Psoas muscle (tissue), 7 donors: ENCODE data around the gene MB. TPM values are rescaled to one million over a fixed set of nuclear protein-coding genes. Genes with fewer than 3 reads are reported as not detected.

ENCODE experiments used
- polyA plus RNA-seq, 3 donors: library from polyadenylated mRNA; stranded (reverse); fragments of 200-250 nt; gene quantifications; one replicate each; pipeline ENCODE4 v1.2.3, GENCODE V29; 2013
- total RNA-seq, 4 donors: library from RNA; stranded (reverse); fragmentation: NEBNext Ultra II Directional in 2 of 4; extraction: Animal tissue kit (Norgen Biotek cat#: 25700) in 2 of 4; gene quantifications; one replicate each; pipeline versions ENCODE4 v1.2.1 to v1.2.4, GENCODE V29; 2021 to 2023
- donor health status: healthy with polysubstance abuse.
- donor health status: DM: no; HTN: no; CAD: no; lungs with moderate emphysema.
- donor health status: Bipolar disorder and iron deficiency.
- donor health status: healthy.
- donor health status: DM: no; HTN: no; CAD: no.
- donor health status: DM: no; HTN: no; CAD: no.
- donor health status: DM: yes; HTN: yes; CAD: no.

MB gene
- total and polyA plus RNA-seq, 7 donors, result 6,836 to 12,606 (median 9,385) TPM

Other genes starting within 250 kb of the MB start
- 100 to 1,000 TPM in 1 of 4 donors, 10 to 100 TPM in 3; 23.7 to 238 (median 50.5) TPM for gene HMOX1, start 236.2 kb downstream of the MB start, total RNA-seq
- gene HMOX1, start 236.2 kb downstream of the MB start, polyA plus RNA-seq, result 100 to 1,000 TPM in 2 of 3 donors, 10 to 100 TPM in 1; 20.5 to 249 (median 167) TPM
- 10 to 100 TPM in 3 of 4 donors, 1 to 10 TPM in 1; 9.1 to 13.6 (median 10.9) TPM for gene MCM5, start 217.2 kb downstream of the MB start, total RNA-seq
- 1 to 10 TPM; 6.4 to 7.3 (median 6.9) TPM for gene MCM5, start 217.2 kb downstream of the MB start, polyA plus RNA-seq
- 1 to 10 TPM; 3.5 to 6.1 (median 3.7) TPM for gene RASD2, start 76.5 kb downstream of the MB start, total RNA-seq
- 1 to 10 TPM; 2.0 to 2.1 (median 2.1) TPM for gene RASD2, start 76.5 kb downstream of the MB start, polyA plus RNA-seq
- 1 to 10 TPM; 1.8 to 9.5 (median 6.1) TPM for gene APOL6, start 31.1 kb upstream of the MB start, total RNA-seq
- 1 to 10 TPM in 2 of 3 donors, under 1 TPM in 1; 0.87 to 2.4 (median 1.0) TPM for gene APOL6, start 31.1 kb upstream of the MB start, polyA plus RNA-seq
- under 1 TPM in 1 of 4 donors, not detected in 3; 0.45 TPM for gene APOL5, start 100.5 kb upstream of the MB start, total RNA-seq
- gene APOL5, start 100.5 kb upstream of the MB start, polyA plus RNA-seq, result under 1 TPM; 0.04 to 0.15 (median 0.04) TPM